ENCODE results near the gene MYL4.

DNA sequence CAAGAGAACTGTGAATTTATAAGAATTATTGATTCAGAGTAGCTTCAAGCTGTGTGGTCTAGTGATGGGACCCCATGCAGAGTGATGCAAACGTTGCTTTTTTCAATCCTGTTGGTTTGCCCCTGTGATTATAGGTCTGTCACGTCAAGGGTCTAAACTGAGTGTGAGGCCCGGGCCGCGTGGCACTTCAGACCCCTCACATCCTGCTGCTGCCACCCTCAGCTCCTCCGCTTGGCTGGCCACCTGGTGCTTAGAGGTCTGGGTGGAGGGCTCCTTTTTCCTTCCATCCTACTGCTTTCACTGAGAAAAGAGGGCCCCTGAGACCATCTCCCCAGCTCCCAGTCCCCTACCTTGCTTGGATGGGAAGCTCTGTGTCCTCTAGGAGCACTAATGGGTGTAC, 12.0 kb downstream of the MYL4 start:
- TF ChIP-seq POLR2AphosphoS5 (IDR thresholded peaks at IDR 0.05; ENCODE audit: low read depth, low read length) (no peak), TAF1 (IDR thresholded peaks at IDR 0.05; ENCODE audit: borderline replicate concordance, low read depth, low read length) (no peak), POLR2A (IDR thresholded peaks at IDR 0.05; ENCODE audit: low read depth, low read length) (no peak)

Data from GM12892 (cell line).